ENCODE measurements around the gene SCGB3A2.

Gene SCGB3A2

DNA sequence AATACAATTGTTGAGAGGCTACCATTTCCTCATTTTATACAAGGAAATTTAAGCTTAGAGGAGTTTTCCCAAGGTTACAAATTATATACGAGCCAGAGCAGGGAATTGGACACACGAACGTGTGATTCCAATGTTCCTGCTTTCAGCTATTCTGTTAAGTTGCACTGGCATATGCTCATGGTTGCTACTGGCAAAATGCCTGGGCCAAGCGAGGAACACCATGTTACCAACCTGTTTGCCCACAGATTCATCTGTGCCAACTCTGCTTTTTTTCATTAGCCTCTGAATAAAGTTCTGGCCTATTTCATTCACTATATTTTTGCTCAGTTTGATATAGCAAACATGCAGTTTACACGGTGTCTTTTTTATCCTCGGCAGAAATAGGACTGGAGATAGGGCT lies 32.9 kb downstream of the SCGB3A2 start:
- DNase-seq = no peak

- DNase-seq = peak in 1 of 2 donors; percentile 86
These were observed 33.5 kb downstream of the SCGB3A2 start for GRCh38 chr5:147912011-147912410.

GRCh38 chr5:147913786-147914185 lies 35.3 kb downstream of the SCGB3A2 start:
- DNase-seq = no peak

DNA sequence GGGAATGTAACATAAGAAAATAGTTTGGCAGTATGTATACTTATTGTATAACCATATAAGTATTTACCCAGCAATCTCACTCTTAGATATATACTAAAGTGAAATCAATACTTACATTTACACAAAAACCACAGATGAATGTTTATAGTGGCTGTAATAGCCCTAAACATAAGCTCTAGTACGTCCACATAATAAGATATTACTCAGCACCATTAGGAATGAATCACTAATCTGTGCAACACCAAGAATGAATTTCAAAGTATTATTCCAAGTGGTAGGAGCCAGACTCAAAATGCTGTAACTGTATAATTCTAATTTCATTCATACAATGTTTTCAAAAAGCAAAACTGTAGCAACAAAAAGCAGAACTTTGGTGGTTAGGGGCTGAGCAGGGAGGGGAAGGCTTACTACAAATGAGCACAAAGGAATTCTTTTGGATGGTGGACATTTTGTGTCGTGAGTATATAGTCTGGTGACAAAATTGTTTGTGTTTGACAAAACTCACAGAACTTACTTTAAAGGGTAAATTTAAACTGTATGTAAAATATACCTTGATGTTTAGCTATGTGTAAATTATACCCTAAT lies 39.7 kb downstream of the SCGB3A2 start:
- DNase-seq = peak in 1 of 2 donors; percentile 13

DNA sequence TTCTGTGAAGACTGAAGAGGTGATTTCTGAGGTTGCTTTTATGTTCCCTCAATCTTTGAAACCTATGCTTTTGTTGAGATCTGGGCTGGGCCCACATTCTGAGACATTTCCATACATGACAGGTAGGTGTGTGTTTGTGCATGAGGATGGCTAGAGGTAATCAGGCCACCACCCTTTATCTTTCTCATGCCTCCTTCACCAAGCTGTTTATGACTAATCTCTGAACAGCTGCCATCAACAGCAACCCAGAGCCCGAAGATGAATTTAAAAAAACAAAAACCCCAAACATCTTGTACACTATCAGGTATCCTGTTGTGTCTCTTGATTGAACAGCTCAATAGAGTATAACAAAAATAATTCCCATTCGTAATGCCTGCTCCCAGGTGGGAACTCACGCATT lies 40.4 kb downstream of the SCGB3A2 start:
- DNase-seq = no peak

GRCh38 chr5:147920420-147921030 lies 42.0 kb downstream of the SCGB3A2 start:
- no peak for DNase-seq

- DNase-seq = peak in 1 of 2 donors; percentile 88
These were observed 42.6 kb downstream of the SCGB3A2 start for GRCh38 chr5:147921136-147921535.

DNA sequence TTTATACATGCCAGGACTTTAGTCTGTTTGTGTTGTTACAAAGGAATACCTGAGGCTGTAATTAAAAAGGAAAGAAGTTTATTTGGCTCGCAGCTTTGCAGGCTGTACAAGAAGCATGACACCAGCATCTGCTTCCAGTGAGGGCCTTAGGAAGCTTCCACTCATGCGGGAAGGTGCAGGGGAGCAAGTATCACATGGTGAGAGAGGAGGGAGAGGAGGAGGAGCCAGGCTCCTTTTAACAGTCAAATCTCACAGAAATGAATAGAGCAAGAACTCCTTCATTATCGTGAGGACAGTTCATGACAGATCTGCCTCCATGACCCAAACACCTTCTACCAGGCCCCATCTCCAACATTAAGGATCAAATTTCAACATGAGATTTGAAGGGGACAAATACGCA lies 46.5 kb downstream of the SCGB3A2 start:
- no peak for DNase-seq

DNA sequence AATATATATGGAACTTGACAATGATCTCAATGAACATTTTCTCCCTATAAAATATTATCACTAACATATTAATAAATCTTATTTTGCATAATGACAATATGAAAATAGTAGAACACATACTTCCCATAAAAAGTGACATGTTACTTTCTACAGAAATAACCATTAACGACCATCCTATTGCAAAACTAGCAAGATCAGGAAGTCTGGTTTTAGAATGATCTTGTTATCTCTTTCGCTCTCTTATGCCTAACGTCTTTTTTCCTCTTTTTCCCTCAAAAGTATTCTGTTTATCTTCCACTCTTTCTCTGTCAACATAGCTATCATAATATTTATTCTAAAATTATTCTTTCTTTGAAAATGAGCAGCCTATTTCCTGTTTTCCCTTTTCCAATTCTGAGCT lies 49.4 kb downstream of the SCGB3A2 start:
- DNase-seq = peak in 1 of 2 donors; percentile 12

- DNase-seq = peak in 1 of 2 donors; percentile 73
These were observed 52.3 kb downstream of the SCGB3A2 start for GRCh38 chr5:147930769-147931168.

All from bone marrow (tissue), 2 donors.